ENCODE data around the gene CRLF1. TPM values are rescaled to one million over a fixed set of nuclear protein-coding genes. Genes with fewer than 3 reads are reported as not detected.

The CRLF1 gene
- total RNA-seq, 1 donor from 2014 or later, result 23.4 TPM

- H3K36me3 ChIP-seq, result no peaks in the 10 kb centered on the region
- ATAC-seq (peak; percentile 2), DNase-seq (no peak)
- H3K4me1 ChIP-seq, result peaks cover 35% of the 10 kb centered on the region
- no peak overlapping the region for H3K27ac ChIP-seq
- TF ChIP-seq CTCF (IDR thresholded peaks at IDR 0.05), result no peak
- intact Hi-C loops (cut with DNase I), result no loop called here
- H3K9me3 ChIP-seq, result no peaks in the 10 kb centered on the region
- peaks cover 93% of the 10 kb centered on the region for H3K27me3 ChIP-seq
- no peak overlapping the region for H3K4me3 ChIP-seq
These were observed 3.1 kb upstream of the CRLF1 start for GRCh38 chr19:18609717-18610051.

GRCh38 chr19:18608805-18609716, 2.5 kb upstream of the CRLF1 start:
- intact Hi-C loops (cut with DNase I), result no loop called here
- H3K4me1 ChIP-seq, result peaks cover 38% of the 10 kb centered on the region
- TF ChIP-seq CTCF (IDR thresholded peaks at IDR 0.05), result no peak

GRCh38 chr19:18608102-18608804, 1.7 kb upstream of the CRLF1 start:
- Histone ChIP-seq H3K27ac (no peak overlapping the region), H3K9me3 (no peaks in the 10 kb centered on the region), H3K4me1 (peaks cover 44% of the 10 kb centered on the region), H3K36me3 (no peaks in the 10 kb centered on the region), H3K27me3 (peaks cover 93% of the 10 kb centered on the region), H3K4me3 (no peak overlapping the region)
- intact Hi-C loops (cut with DNase I), result no loop called here
- TF ChIP-seq CTCF (IDR thresholded peaks at IDR 0.05), result no peak
- no peak for ATAC-seq
- DNase-seq, result no peak

More at GRCh38 chr19:18608805-18609716, 2.5 kb upstream of the CRLF1 start:
- ATAC-seq, result no peak
- Histone ChIP-seq H3K27ac (no peak overlapping the region), H3K4me3 (no peak overlapping the region), H3K27me3 (peaks cover 93% of the 10 kb centered on the region), H3K9me3 (no peaks in the 10 kb centered on the region), H3K36me3 (no peaks in the 10 kb centered on the region)
- no peak for DNase-seq

GRCh38 chr19:18607226-18608101, 865 bp upstream of the CRLF1 start:
- peaks cover 92% of the 10 kb centered on the region for H3K27me3 ChIP-seq
- H3K27ac ChIP-seq, result no peak overlapping the region
- intact Hi-C loops (cut with DNase I), result no loop called here
- no peak for TF ChIP-seq CTCF (IDR thresholded peaks at IDR 0.05)
- H3K4me3 ChIP-seq, result peak overlapping the region; percentile 2
- H3K9me3 ChIP-seq, result no peaks in the 10 kb centered on the region
- H3K4me1 ChIP-seq, result peaks cover 42% of the 10 kb centered on the region
- no peak for ATAC-seq
- no peak for DNase-seq
- H3K36me3 ChIP-seq, result no peaks in the 10 kb centered on the region

GRCh38 chr19:18605546-18606280, 886 bp downstream of the CRLF1 start:
- Histone ChIP-seq H3K27me3 (peaks cover 77% of the 10 kb centered on the region), H3K9me3 (no peaks in the 10 kb centered on the region), H3K4me1 (peaks cover 25% of the 10 kb centered on the region), H3K27ac (no peak overlapping the region), H3K36me3 (no peaks in the 10 kb centered on the region), H3K4me3 (peak overlapping the region; percentile 16)
- intact Hi-C loops (cut with DNase I), result no loop called here
- ATAC-seq (no peak), DNase-seq (no peak)
- no peak for TF ChIP-seq CTCF (IDR thresholded peaks at IDR 0.05)
